ENCODE measurements around the gene ADH5. TPM values are rescaled to one million over a fixed set of nuclear protein-coding genes. Genes with fewer than 3 reads are reported as not detected.
"Not testable (repeated sequence)": the region's sequence is repeated elsewhere in the genome, so short reads cannot be mapped to it uniquely, and the experiment has no call there.

The ADH5 gene
- total RNA-seq, 2 experiments from 2014 or later: 107 to 114 TPM

DNA sequence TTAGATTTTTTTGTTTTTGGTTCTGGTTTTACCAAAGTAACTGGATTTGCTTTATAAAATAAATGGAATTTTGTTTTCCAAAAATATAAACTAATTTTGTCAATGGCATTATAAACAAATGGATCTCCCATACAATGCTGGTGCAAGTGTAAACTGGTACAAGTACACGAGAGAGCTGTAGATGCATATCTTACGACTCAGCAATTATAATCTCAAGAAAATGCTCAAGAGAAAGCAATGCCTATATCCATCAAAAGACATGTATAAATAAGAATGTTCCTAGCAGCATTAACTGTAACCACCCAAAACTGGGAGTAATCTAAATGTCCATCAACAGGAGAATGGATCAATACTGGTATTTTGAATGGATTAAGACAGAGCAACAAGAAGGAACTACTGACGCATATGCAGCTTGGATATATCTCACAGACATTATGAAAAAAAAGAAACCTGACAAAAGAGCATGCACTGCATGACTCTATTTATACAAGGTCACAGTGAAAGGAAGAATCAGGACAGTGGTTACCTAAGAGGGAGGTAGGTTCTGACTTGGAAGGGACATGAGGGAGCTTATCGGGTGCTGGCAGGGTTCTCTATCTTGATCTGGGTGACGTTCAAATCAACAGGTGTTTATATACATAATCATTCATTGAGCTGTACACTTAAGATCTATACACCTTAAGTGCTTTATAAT, 9.5 kb downstream of the ADH5 start:
- Mint-ChIP-seq H3K27me3 (no peaks in the 10 kb centered on the region), H3K4me3 (no peak overlapping the region), H3K27ac (no peak overlapping the region), H3K36me3 (ENCODE audit: low read depth) (peaks cover 70% of the 10 kb centered on the region), H3K9me3 (no peaks in the 10 kb centered on the region), H3K4me1 (peaks cover 7% of the 10 kb centered on the region)
- no peak for DNase-seq
- ChIA-PET CTCF (interaction anchor here (0.9 kb wide), 1 partner anchor 84 kb away, joined by 3 read pairs; the partner anchor contains the start of gene METAP1), POLR2A (interaction anchor here (0.7 to 1.5 kb wide), 2 partner anchors 11 to 326 kb away, joined by 3 read pairs; no protein-coding TSS in a partner anchor)

DNA sequence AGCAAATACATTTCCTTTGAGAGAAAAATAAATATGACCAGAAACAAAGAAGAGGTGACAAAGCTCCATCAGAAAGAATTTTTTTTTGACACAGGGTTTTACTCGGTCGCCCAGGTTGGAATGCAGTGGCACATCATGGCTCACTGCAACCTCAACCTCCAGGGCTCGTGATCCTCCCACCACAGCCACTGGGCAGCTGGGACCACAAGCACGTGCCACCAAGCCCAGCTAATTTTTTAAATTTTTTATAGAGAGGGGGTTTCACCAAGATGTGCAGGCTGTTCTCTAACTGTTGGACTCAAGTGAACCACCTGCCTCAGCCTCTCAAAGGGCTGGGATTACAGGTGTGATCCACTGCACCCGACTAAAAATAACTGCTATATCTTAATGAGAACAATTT, 10.3 kb downstream of the ADH5 start:
- H3K9me3 Mint-ChIP-seq: no peaks in the 10 kb centered on the region
- H3K27me3 Mint-ChIP-seq: no peaks in the 10 kb centered on the region
- H3K36me3 Mint-ChIP-seq (ENCODE audit: low read depth): peaks cover 73% of the 10 kb centered on the region
- H3K4me1 Mint-ChIP-seq: peaks cover 7% of the 10 kb centered on the region
- no peak for DNase-seq
- ChIA-PET CTCF (interaction anchor here (0.9 kb wide), 1 partner anchor 83 kb away, joined by 3 read pairs; the partner anchor contains the start of gene METAP1), POLR2A (interaction anchor here (1.5 kb wide), 1 partner anchor 10 kb away, joined by 3 read pairs; no protein-coding TSS in a partner anchor)
- no peak overlapping the region for H3K4me3 Mint-ChIP-seq
- no peak overlapping the region for H3K27ac Mint-ChIP-seq

DNA sequence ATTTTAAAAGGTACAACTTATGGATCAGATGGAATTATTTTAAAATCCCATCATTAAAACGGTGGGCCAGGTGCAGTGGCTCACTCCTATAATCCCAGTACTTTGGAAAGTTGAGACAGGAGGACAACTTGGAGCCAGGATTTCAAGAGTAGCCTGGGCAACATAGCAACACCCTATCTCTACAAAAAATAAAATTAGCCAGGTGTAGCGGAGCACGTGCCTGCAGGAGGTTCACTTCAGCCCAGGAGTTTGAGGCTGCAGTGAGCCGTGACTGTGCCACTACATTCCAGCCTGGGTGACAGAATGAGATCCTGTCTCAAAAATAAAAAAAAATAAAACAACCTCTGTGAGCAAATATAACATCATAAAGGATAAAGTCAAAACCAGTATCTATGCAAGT, 11.4 kb downstream of the ADH5 start:
- no peak overlapping the region for H3K4me3 Mint-ChIP-seq
- no peaks in the 10 kb centered on the region for H3K27me3 Mint-ChIP-seq
- H3K27ac Mint-ChIP-seq: no peak overlapping the region
- ChIA-PET CTCF (no interaction called here), POLR2A (no interaction called here)
- peaks cover 6% of the 10 kb centered on the region for H3K4me1 Mint-ChIP-seq
- H3K9me3 Mint-ChIP-seq: no peaks in the 10 kb centered on the region
- DNase-seq: no peak
- peaks cover 73% of the 10 kb centered on the region for H3K36me3 Mint-ChIP-seq (ENCODE audit: low read depth)

DNA sequence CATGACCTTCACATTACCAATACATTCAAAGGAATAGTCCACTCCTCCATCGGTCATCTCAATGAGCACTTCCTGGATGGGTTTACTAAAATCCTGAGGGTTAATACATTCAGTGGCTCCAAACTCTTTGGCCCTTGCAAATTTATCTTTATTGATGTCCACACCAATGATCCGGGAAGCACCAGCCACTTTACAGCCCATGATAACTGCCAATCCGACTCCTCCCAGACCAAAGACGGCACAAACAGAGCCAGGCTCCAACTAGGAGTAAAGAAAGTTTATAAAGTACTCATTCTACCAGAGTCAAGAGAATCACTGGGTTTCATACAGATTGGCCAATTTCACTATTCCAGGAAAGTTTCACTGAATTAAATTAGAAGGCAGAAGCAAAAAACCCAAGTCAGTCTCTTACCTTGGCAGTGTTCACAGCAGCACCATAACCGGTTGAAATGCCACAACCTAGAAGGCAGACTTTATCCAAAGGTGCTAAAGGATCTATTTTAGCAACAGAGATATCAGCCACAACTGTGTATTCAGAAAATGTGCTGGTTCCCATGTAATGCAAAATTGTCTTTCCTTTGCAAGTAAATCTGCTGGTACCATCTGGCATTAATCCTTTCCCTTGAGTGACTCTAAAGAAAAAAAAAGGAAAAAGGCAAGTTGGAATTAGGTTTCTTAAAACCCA, 12.2 kb downstream of the ADH5 start:
- Mint-ChIP-seq H3K27ac (no peak overlapping the region), H3K4me1 (peaks cover 2% of the 10 kb centered on the region)

DNA sequence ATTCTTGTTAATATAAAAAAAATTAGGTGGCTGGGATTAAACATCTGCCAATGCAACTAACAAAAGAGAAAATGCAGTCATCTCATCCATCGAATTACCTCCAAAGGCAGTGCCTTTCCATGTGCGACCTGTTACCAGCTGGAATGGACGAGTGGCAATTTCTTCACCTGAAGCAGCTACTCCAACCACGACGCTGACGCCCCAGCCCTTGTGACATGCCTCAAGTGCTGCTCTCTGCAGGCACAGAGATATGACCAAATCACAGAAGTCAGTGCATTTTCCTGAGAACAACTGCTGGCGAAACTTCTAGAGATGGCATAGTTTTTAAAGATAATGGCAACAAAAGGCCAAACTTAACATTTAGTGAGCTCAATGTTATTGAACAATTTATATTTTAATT, 13.8 kb downstream of the ADH5 start:
- H3K36me3 Mint-ChIP-seq (ENCODE audit: low read depth): peaks cover 69% of the 10 kb centered on the region
- peaks cover 2% of the 10 kb centered on the region for H3K4me1 Mint-ChIP-seq
- POLR2A ChIA-PET: interaction anchor here (1.1 to 2.7 kb wide), 4 partner anchors 12 to 19 kb away, joined by 3 to 9 read pairs (median 4); partner anchors contain the start of gene ADH5
- CTCF ChIA-PET: interaction anchor here (3.6 to 4.0 kb wide), 2 partner anchors 19 to 80 kb away, joined by 14 to 18 read pairs; partner anchors contain the start of gene METAP1
- H3K9me3 Mint-ChIP-seq: no peaks in the 10 kb centered on the region
- DNase-seq: no peak
- H3K27me3 Mint-ChIP-seq: no peaks in the 10 kb centered on the region
- no peak overlapping the region for H3K4me3 Mint-ChIP-seq
- H3K27ac Mint-ChIP-seq: no peak overlapping the region

More for the DNA sequence above, 12.2 kb downstream of the ADH5 start:
- H3K9me3 Mint-ChIP-seq: no peaks in the 10 kb centered on the region
- CTCF ChIA-PET: interaction anchor here (4.0 kb wide), 1 partner anchor 81 kb away, joined by 18 read pairs; the partner anchor contains the start of gene METAP1
- no peak overlapping the region for H3K4me3 Mint-ChIP-seq
- peaks cover 72% of the 10 kb centered on the region for H3K36me3 Mint-ChIP-seq (ENCODE audit: low read depth)
- POLR2A ChIA-PET: no interaction called here
- no peak for DNase-seq
- no peaks in the 10 kb centered on the region for H3K27me3 Mint-ChIP-seq

DNA sequence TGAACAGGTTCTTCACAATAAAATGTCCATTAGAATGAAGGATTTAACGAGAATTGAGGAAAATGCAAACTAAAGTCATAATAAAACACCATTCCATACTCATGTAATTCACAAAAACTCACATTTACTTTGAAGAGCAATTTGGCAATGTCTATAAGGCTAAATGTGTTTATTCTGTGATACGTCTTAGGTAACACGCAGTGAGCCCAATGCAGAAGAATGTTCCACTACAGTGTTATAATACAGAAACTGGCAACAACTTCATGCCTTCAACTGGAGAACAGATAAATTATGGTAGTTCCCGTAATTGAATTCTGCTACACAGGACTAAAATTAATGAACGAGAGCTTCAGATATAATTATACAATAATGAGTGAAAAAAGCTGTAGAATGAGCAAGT, 17.4 kb downstream of the ADH5 start:
- DNase-seq: no peak
- no peaks in the 10 kb centered on the region for H3K27me3 Mint-ChIP-seq
- H3K27ac Mint-ChIP-seq: no peak overlapping the region
- peaks cover 2% of the 10 kb centered on the region for H3K4me1 Mint-ChIP-seq
- ChIA-PET POLR2A (no interaction called here), CTCF (interaction anchor here (1.5 to 2.2 kb wide), 2 partner anchors 15 to 76 kb away, joined by 4 to 6 read pairs; partner anchors contain the start of gene METAP1)
- no peak overlapping the region for H3K4me3 Mint-ChIP-seq
- H3K9me3 Mint-ChIP-seq: no peaks in the 10 kb centered on the region
- H3K36me3 Mint-ChIP-seq (ENCODE audit: low read depth): peaks cover 58% of the 10 kb centered on the region

DNA sequence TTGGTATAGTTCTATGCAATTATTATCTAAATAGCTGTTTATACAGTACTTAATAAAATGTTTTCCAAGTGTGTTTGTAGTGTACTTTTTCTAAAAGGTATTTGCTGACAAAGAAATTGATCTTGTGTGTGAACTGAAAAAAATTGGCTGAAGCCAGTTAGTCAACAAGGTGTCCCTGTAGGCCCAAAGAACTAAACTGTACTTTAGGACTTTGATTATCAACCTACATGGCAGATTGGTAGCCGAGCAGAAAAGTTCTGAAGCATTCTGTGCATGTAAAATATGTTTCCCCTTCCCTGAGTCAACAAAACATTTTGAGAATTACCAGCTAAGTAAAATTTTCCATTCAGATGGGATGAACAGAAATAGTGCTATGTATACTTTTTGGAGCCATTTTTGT, 21.0 kb downstream of the ADH5 start:
- POLR2A ChIA-PET: interaction anchor here (1.5 to 1.6 kb wide), 2 partner anchors 21 to 71 kb away, joined by 3 to 6 read pairs; partner anchors contain the start of gene ADH5
- DNase-seq: no peak
- Mint-ChIP-seq H3K27me3 (no peaks in the 10 kb centered on the region), H3K36me3 (ENCODE audit: low read depth) (peaks cover 58% of the 10 kb centered on the region), H3K9me3 (peaks cover 4% of the 10 kb centered on the region), H3K27ac (no peak overlapping the region), H3K4me3 (no peak overlapping the region), H3K4me1 (no peaks in the 10 kb centered on the region)
- CTCF ChIA-PET: interaction anchor here (1.0 kb wide), 1 partner anchor 11 kb away, joined by 6 read pairs; no protein-coding TSS in a partner anchor

DNA sequence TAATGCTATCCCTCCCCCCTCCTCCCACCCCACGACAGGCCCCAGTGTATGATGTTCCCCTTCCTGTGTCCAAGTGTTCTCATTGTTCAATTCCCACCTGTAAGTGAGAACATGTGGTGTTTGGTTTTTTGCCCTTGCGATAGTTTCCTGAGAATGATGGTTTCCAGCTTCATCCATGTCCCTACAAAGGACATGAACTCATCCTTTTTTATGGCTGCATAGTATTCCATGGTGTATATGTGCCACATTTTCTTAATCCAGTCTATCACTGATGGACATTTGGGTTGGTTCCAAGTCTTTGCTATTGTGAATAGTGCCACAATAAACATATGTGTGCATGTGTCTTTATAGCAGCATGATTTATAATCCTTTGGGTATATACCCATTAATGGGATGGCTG, 23.1 kb downstream of the ADH5 start:
- H3K27me3 Mint-ChIP-seq, DNase-seq, H3K4me1 Mint-ChIP-seq, H3K27ac Mint-ChIP-seq, POLR2A ChIA-PET, CTCF ChIA-PET, H3K9me3 Mint-ChIP-seq, H3K4me3 Mint-ChIP-seq: not testable (repeated sequence)
- peaks cover 54% of the 10 kb centered on the region for H3K36me3 Mint-ChIP-seq (ENCODE audit: low read depth)

DNA sequence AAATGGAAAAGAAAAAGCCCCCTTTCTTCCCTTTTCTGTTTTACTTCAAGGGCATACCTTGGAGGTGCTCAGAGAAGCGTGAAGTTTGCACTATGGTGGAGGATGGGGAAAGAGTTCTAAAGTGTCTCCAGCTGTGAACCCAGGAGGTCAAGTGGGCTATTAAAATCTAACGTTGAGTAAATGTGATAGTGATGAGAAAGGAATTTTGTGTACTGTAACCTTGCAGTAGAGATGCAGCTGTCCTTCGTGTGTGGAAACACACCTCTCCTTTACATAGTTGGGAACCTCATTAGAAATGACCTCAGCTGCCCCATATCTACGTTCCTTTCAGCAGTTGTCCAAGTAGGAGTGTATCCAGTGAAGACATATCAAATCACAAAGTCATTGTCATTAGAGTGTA, 26.5 kb downstream of the ADH5 start:
- no peak for DNase-seq
- POLR2A ChIA-PET: no interaction called here
- H3K9me3 Mint-ChIP-seq: peaks cover 4% of the 10 kb centered on the region
- no peaks in the 10 kb centered on the region for H3K27me3 Mint-ChIP-seq
- peaks cover 3% of the 10 kb centered on the region for H3K4me1 Mint-ChIP-seq
- H3K4me3 Mint-ChIP-seq: no peak overlapping the region
- H3K36me3 Mint-ChIP-seq (ENCODE audit: low read depth): peaks cover 58% of the 10 kb centered on the region
- no peak overlapping the region for H3K27ac Mint-ChIP-seq
- CTCF ChIA-PET: interaction anchor here (2.1 kb wide), 1 partner anchor 67 kb away, joined by 10 read pairs; the partner anchor contains the start of gene METAP1

DNA sequence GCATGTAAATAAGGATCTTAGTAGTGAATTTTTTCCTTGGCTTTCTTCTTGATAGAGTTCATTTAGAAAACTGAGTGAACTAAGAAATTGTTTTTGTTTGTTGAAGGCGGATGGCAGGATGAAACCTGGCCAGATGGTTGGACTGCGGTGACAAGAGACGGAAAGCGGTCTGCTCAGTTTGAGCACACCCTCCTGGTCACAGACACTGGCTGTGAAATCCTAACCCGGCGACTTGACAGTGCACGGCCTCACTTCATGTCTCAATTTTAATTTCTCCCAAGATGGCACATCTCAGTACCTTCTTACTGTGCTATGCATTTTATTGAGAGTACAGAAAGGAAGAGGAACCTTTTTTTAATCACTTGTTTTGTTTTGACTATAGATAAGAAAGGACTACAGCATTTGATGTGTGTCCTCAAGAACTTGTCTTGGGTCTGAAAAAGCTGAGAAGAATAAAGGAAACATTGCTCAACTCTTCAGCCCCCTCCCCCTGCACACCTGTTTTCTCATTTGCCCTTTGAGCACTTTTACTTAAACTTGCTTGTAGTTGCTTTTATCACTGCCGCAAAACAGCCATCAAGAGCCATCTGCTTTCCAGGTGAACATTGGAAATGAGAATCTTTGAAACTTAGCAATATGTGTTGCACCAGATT, 27.4 kb downstream of the ADH5 start:
- Mint-ChIP-seq H3K27me3 (no peaks in the 10 kb centered on the region), H3K4me3 (no peak overlapping the region), H3K4me1 (peaks cover 4% of the 10 kb centered on the region), H3K36me3 (ENCODE audit: low read depth) (peaks cover 54% of the 10 kb centered on the region), H3K9me3 (peaks cover 4% of the 10 kb centered on the region), H3K27ac (no peak overlapping the region)
- CTCF ChIA-PET: no interaction called here
- DNase-seq: no peak
- POLR2A ChIA-PET: interaction anchor here (1.0 kb wide), 1 partner anchor 13 kb away, joined by 3 read pairs; no protein-coding TSS in a partner anchor

DNA sequence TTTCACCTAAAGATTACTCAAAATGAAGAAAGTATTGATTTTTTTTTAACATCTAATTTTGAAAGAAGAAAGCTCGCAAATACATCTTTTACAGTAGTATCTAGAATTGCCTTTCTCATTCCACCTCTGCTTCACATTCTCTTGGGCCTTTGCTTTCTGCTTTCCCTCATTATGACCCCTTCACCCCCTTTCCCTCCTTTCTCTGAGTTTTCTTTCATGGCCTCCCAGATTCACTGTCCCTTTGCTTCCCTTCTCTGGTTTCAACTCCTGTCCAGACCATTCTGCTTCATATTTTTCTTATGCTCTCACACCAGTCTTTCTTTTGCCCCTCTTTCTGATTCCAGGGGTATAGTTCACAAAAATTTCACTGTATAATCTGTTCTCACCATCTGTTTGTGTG, 29.0 kb downstream of the ADH5 start:
- H3K27ac Mint-ChIP-seq: no peak overlapping the region
- H3K9me3 Mint-ChIP-seq: no peaks in the 10 kb centered on the region
- peaks cover 41% of the 10 kb centered on the region for H3K36me3 Mint-ChIP-seq (ENCODE audit: low read depth)
- H3K4me3 Mint-ChIP-seq: no peak overlapping the region
- no peaks in the 10 kb centered on the region for H3K27me3 Mint-ChIP-seq
- no peak for DNase-seq
- ChIA-PET POLR2A (interaction anchor here (1.0 to 1.5 kb wide), 3 partner anchors 29 to 131 kb away, joined by 3 to 4 read pairs (median 3); no protein-coding TSS in a partner anchor), CTCF (interaction anchor here (0.6 to 8.1 kb wide), 2 partner anchors 29 to 65 kb away, joined by 3 to 181 read pairs; partner anchors contain the start of gene METAP1)
- H3K4me1 Mint-ChIP-seq: peaks cover 18% of the 10 kb centered on the region

DNA sequence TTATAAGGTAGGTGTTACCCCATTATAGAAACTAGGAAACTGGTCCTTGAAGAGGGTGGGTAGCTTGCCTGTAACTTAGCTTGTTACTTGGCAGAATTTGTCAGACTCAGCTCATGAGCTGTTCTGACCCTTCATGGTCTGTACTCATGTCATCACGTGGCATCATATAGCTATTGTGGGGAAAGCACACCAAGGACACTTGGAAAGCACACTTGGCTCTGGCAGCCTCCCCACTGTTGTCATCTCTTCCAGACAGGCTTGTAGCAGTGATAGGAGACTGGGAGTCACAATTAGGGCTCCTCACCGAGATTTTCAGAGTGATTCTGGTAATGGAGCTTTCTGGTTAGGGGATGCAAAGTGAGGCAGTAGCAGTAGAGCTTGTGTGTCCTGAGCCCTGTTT, 30.4 kb downstream of the ADH5 start:
- Mint-ChIP-seq H3K27ac (no peak overlapping the region), H3K9me3 (no peaks in the 10 kb centered on the region), H3K4me1 (peaks cover 30% of the 10 kb centered on the region), H3K4me3 (no peak overlapping the region), H3K27me3 (no peaks in the 10 kb centered on the region), H3K36me3 (ENCODE audit: low read depth) (peaks cover 37% of the 10 kb centered on the region)
- ChIA-PET CTCF (interaction anchor here (0.7 to 8.1 kb wide), 4 partner anchors 63 to 909 kb away, joined by 3 to 181 read pairs (median 10); partner anchors contain the start of genes EIF4E and METAP1), POLR2A (interaction anchor here (1.2 to 3.4 kb wide), 2 partner anchors 63 to 129 kb away, joined by 3 to 28 read pairs; partner anchors contain the start of genes EIF4E and METAP1)
- no peak for DNase-seq
